Measurements from ENCODE around the gene PLA2G5.

Gene PLA2G5

GRCh38 chr1:20141466-20141865 is 71.5 kb downstream of the PLA2G5 start:
- Histone ChIP-seq H3K4me3 (ENCODE audit: low read length) (no peak overlapping the region), H3K9me3 (ENCODE audit: control insufficient read depth, low read length) (no peaks in the 10 kb centered on the region), H3K36me3 (ENCODE audit: control insufficient read depth, insufficient read depth, low read length) (no peaks in the 10 kb centered on the region), H3K27me3 (ENCODE audit: control insufficient read depth, insufficient read depth, low read length) (peaks cover 3% of the 10 kb centered on the region), H3K9ac (ENCODE audit: low read length) (no peak overlapping the region), H3K4me1 (ENCODE audit: control insufficient read depth, insufficient read depth, low read length) (peaks cover 15% of the 10 kb centered on the region)

Data from mucosa of stomach (tissue), 1 donor.